ENCODE measurements around the gene ACER2. TPM values are rescaled to one million over a fixed set of nuclear protein-coding genes. Genes with fewer than 3 reads are reported as not detected.

The ACER2 gene
- total RNA-seq, 1 experiment from 2014 or later, result 9.6 TPM

GRCh38 chr9:19481121-19481870 is 72.5 kb downstream of the ACER2 start:
- no peak overlapping the region for H3K4me2 ChIP-seq (ENCODE audit: insufficient read depth, insufficient read length, low read length)
- H2BK120ac ChIP-seq (ENCODE audit: low read depth, low read length, poor library complexity, severe bottlenecking), result no peak overlapping the region
- H4K8ac ChIP-seq (replicated peaks; ENCODE audit: insufficient read length, low read depth, low read length), result no peak overlapping the region
- H2BK12ac ChIP-seq (ENCODE audit: insufficient read length, low read depth, low read length), result no peak overlapping the region
- H3K4ac ChIP-seq (ENCODE audit: low read depth, low read length), result no peak overlapping the region
- H2BK5ac ChIP-seq (ENCODE audit: insufficient read length, low read length), result no peak overlapping the region
- no peaks in the 10 kb centered on the region for H3K9me3 ChIP-seq (ENCODE audit: control insufficient read depth, low read depth, low read length)
- Mint-ChIP-seq H3K4me1 (no peaks in the 10 kb centered on the region), H3K27me3 (ENCODE audit: low read depth) (no peaks in the 10 kb centered on the region), H3K27ac (no peak overlapping the region), H3K4me3 (no peak overlapping the region), H3K36me3 (ENCODE audit: insufficient read depth in 1 of 3, low read depth in 3 of 3) (no peaks in the 10 kb centered on the region), H3K9me3 (no peaks in the 10 kb centered on the region)
- H3K27me3 ChIP-seq (ENCODE audit: insufficient read depth, low read length), result no peaks in the 10 kb centered on the region
- no peak overlapping the region for H2BK20ac ChIP-seq (ENCODE audit: low read depth, low read length, poor library complexity, severe bottlenecking)
- no peak overlapping the region for H2AK5ac ChIP-seq (ENCODE audit: insufficient read length, low read length)
- H3K27ac ChIP-seq (ENCODE audit: insufficient read length, low read depth, low read length), result no peak overlapping the region
- H4K20me1 ChIP-seq (ENCODE audit: control insufficient read depth, insufficient read depth, insufficient read length), result no peaks in the 10 kb centered on the region
- no peaks in the 10 kb centered on the region for H3K23me2 ChIP-seq (ENCODE audit: insufficient read length, low read depth, low read length, poor library complexity, severe bottlenecking)
- H3K79me1 ChIP-seq (ENCODE audit: insufficient read depth, low read depth, low read length, poor library complexity, severe bottlenecking), result no peaks in the 10 kb centered on the region
- DNase-seq, result no peak
- no peak overlapping the region for H3K9ac ChIP-seq (ENCODE audit: extremely low read depth, insufficient read length, low read length)
- no peak overlapping the region for H3K23ac ChIP-seq (ENCODE audit: insufficient read length, low read depth, low read length)
- H3K18ac ChIP-seq (ENCODE audit: insufficient read length, low read depth, low read length), result no peak overlapping the region
- no CpG with 5 or more reads among the region's 10 CpGs for WGBS (ENCODE audit: extremely low coverage, insufficient read length, low lambda C conversion rate)
- H3K56ac ChIP-seq (ENCODE audit: insufficient read length, low read depth, low read length), result no peak overlapping the region
- H3T11ph ChIP-seq (ENCODE audit: low read length), result no peak overlapping the region
- no peaks in the 10 kb centered on the region for H3K4me1 ChIP-seq (ENCODE audit: insufficient read depth, low read length)
- no peak for TF ChIP-seq CTCF (conservative IDR thresholded peaks at IDR 0.05)
- no peak overlapping the region for H2AFZ ChIP-seq (ENCODE audit: low read length)
- no peaks in the 10 kb centered on the region for H3K79me2 ChIP-seq (ENCODE audit: insufficient read depth, low read length)
- H3K14ac ChIP-seq (ENCODE audit: insufficient read depth, low read length), result no peak overlapping the region
- no peak overlapping the region for H4K91ac ChIP-seq (ENCODE audit: insufficient read length, low read depth, low read length)
- H4K5ac ChIP-seq (ENCODE audit: insufficient read length, low read depth, low read length), result no peak overlapping the region
- H2BK15ac ChIP-seq (ENCODE audit: low read depth, low read length), result no peak overlapping the region

Measured in H9 (cell line).